ENCODE measurements around the gene ACSS2.

The ACSS2 gene

GRCh38 chr20:34952671-34953070 lies 76.3 kb downstream of the ACSS2 start:
- DNase-seq: no peak

GRCh38 chr20:34953960-34954359 lies 77.5 kb downstream of the ACSS2 start:
- DNase-seq: no peak

GRCh38 chr20:34954904-34955230 lies 78.5 kb downstream of the ACSS2 start:
- DNase-seq: no peak

GRCh38 chr20:34955231-34956040 lies 79.0 kb downstream of the ACSS2 start, which contains the start of the genes GSS and MYH7B:
GSS (minus strand) TSS chr20:34955806; CDS start chr20:34951852, 3,954 bp downstream.
MYH7B (plus strand) TSS chr20:34955868; CDS start chr20:34978006, 22,138 bp downstream.
- DNase-seq: peak; percentile 94

GRCh38 chr20:34956041-34956458 lies 79.6 kb downstream of the ACSS2 start:
- no peak for DNase-seq

- DNase-seq: no peak
These were observed 80.5 kb downstream of the ACSS2 start for GRCh38 chr20:34956751-34957472.

GRCh38 chr20:34964486-34964885 lies 88.1 kb downstream of the ACSS2 start:
- no peak for DNase-seq

GRCh38 chr20:34965051-34965450 lies 88.6 kb downstream of the ACSS2 start:
- DNase-seq: no peak

GRCh38 chr20:34967421-34967820 lies 91.0 kb downstream of the ACSS2 start:
- DNase-seq: no peak

- no peak for DNase-seq
These were observed 91.8 kb downstream of the ACSS2 start for GRCh38 chr20:34968042-34968775.

GRCh38 chr20:34970193-34970840 lies 93.9 kb downstream of the ACSS2 start:
- no peak for DNase-seq

GRCh38 chr20:34970846-34971560 lies 94.6 kb downstream of the ACSS2 start:
- no peak for DNase-seq

- DNase-seq: no peak
These were observed 95.3 kb downstream of the ACSS2 start for GRCh38 chr20:34971561-34972235.

GRCh38 chr20:34974246-34974645 lies 97.8 kb downstream of the ACSS2 start:
- no peak for DNase-seq

GRCh38 chr20:34976286-34976685 lies 99.9 kb downstream of the ACSS2 start:
- no peak for DNase-seq
